H9 (cell line): ENCODE results near the gene PDYN. TPM values are rescaled to one million over a fixed set of nuclear protein-coding genes. Genes with fewer than 3 reads are reported as not detected.

Experiments used
- DNase-seq: peaks from one replicate; pipeline ENCODE4 v3.0.0-alpha.2; 2017
- H2AFZ ChIP-seq: one replicate; pipeline ENCODE4 v1.6.1; 2013; ENCODE audit warnings: mild to moderate bottlenecking, low read length, control low read depth, moderate library complexity
- H2AK5ac ChIP-seq: 2 replicates; pipeline ENCODE4 v1.6.1; 2013; ENCODE audit warnings: low read length, control low read depth, mixed read lengths; ENCODE audit not compliant: insufficient read length
- H2BK120ac ChIP-seq: one replicate; pipeline ENCODE4 v1.6.1; 2013; ENCODE audit warnings: low read depth, mild to moderate bottlenecking, low read length, control low read depth, inconsistent platforms; ENCODE audit not compliant: poor library complexity, severe bottlenecking
- H2BK12ac ChIP-seq: 2 replicates; pipeline ENCODE4 v1.6.1; 2013; ENCODE audit warnings: low read length, control low read depth, mixed read lengths, low read depth; ENCODE audit not compliant: insufficient read length
- H2BK15ac ChIP-seq: 2 replicates; pipeline ENCODE4 v1.6.1; 2013; ENCODE audit warnings: low read depth, low read length, control low read depth
- H2BK20ac ChIP-seq: one replicate; pipeline ENCODE4 v1.6.1; 2013; ENCODE audit warnings: low read depth, mild to moderate bottlenecking, low read length, control low read depth, inconsistent platforms; ENCODE audit not compliant: poor library complexity, severe bottlenecking
- H2BK5ac ChIP-seq: 2 replicates; pipeline ENCODE4 v1.6.1; 2013; ENCODE audit warnings: low read length, control low read depth, mixed read lengths; ENCODE audit not compliant: insufficient read length
- H3K14ac ChIP-seq: 2 replicates; pipeline ENCODE4 v1.6.1; 2013; ENCODE audit warnings: low read length, control low read depth; ENCODE audit not compliant: insufficient read depth
- H3K18ac ChIP-seq: 2 replicates; pipeline ENCODE4 v1.6.1; 2013; ENCODE audit warnings: low read depth, mild to moderate bottlenecking, mixed read lengths, low read length, control low read depth; ENCODE audit not compliant: insufficient read length
- H3K23ac ChIP-seq: 2 replicates; pipeline ENCODE4 v1.6.1; 2013; ENCODE audit warnings: low read length, control low read depth, mixed read lengths, low read depth; ENCODE audit not compliant: insufficient read length
- H3K23me2 ChIP-seq: 2 replicates; pipeline ENCODE4 v1.6.1; 2013; ENCODE audit warnings: low read depth, mild to moderate bottlenecking, mixed read lengths, low read length, control low read depth; ENCODE audit not compliant: insufficient read length, poor library complexity, severe bottlenecking
- H3K27ac ChIP-seq: 2 replicates; pipeline ENCODE4 v1.5.1; 2013; ENCODE audit warnings: low read length, control low read depth, mixed read lengths, low read depth; ENCODE audit not compliant: insufficient read length
- H3K27me3 ChIP-seq: 2 replicates; pipeline ENCODE4 v1.6.1; 2013; ENCODE audit warnings: low read length, control low read depth, inconsistent platforms; ENCODE audit not compliant: insufficient read depth
- H3K4ac ChIP-seq: 2 replicates; pipeline ENCODE4 v1.6.1; 2013; ENCODE audit warnings: low read depth, mild to moderate bottlenecking, control low read depth, inconsistent platforms, low read length, moderate library complexity
- H3K4me1 ChIP-seq: 2 replicates; pipeline ENCODE4 v1.6.1; 2013; ENCODE audit warnings: low read length, control low read depth, inconsistent platforms; ENCODE audit not compliant: insufficient read depth
- H3K4me2 ChIP-seq: 2 replicates; pipeline ENCODE4 v1.6.1; 2013; ENCODE audit warnings: low read length, control low read depth, mixed read lengths; ENCODE audit not compliant: insufficient read length, insufficient read depth
- H3K56ac ChIP-seq: 2 replicates; pipeline ENCODE4 v1.6.1; 2013; ENCODE audit warnings: low read depth, mild to moderate bottlenecking, mixed read lengths, low read length, control low read depth; ENCODE audit not compliant: insufficient read length
- H3K79me1 ChIP-seq: 2 replicates; pipeline ENCODE4 v1.6.1; 2013; ENCODE audit warnings: low read depth, mild to moderate bottlenecking, moderate library complexity, low read length, control low read depth, inconsistent platforms; ENCODE audit not compliant: insufficient read depth, poor library complexity, severe bottlenecking
- H3K79me2 ChIP-seq: 2 replicates; pipeline ENCODE4 v1.6.1; 2013; ENCODE audit warnings: low read length, control low read depth, inconsistent platforms; ENCODE audit not compliant: insufficient read depth
- H3K9ac ChIP-seq: 2 replicates; pipeline ENCODE4 v1.6.1; 2013; ENCODE audit warnings: low read length, control low read depth, mixed read lengths; ENCODE audit not compliant: insufficient read length; ENCODE audit errors: extremely low read depth
- H3K9me3 ChIP-seq: one replicate; pipeline ENCODE4 v1.6.1; 2013; ENCODE audit warnings: low read depth, low read length, inconsistent platforms; ENCODE audit not compliant: control insufficient read depth
- H3T11ph ChIP-seq: one replicate; pipeline ENCODE4 v1.6.1; 2013; ENCODE audit warnings: mild to moderate bottlenecking, low read length, control low read depth, inconsistent platforms
- H4K20me1 ChIP-seq: one replicate; pipeline ENCODE4 v1.6.1; 2013; ENCODE audit not compliant: control insufficient read depth, insufficient read length, insufficient read depth
- H4K5ac ChIP-seq: 2 replicates; pipeline ENCODE4 v1.6.1; 2013; ENCODE audit warnings: low read depth, mild to moderate bottlenecking, mixed read lengths, low read length, control low read depth; ENCODE audit not compliant: insufficient read length
- H4K8ac ChIP-seq: replicated peaks from 2 replicates; pipeline ENCODE4 v1.6.1; 2013; ENCODE audit warnings: low read length, control low read depth, mixed read lengths, low read depth; ENCODE audit not compliant: insufficient read length
- H4K91ac ChIP-seq: 2 replicates; pipeline ENCODE4 v1.6.1; 2013; ENCODE audit warnings: low read depth, mild to moderate bottlenecking, moderate library complexity, mixed read lengths, low read length, control low read depth; ENCODE audit not compliant: insufficient read length
- H3K27ac Mint-ChIP-seq, 3 experiments: 2 replicates in 2 of 3; 3 replicates in 1 of 3; pipeline ENCODE4 v1.8.0; 2020 to 2021; ENCODE audit warnings: mixed read lengths in 3 of 3, mild to moderate bottlenecking in 1 of 3, moderate library complexity in 1 of 3
- H3K27me3 Mint-ChIP-seq: 2 replicates; pipeline ENCODE4 v1.8.0; 2021; ENCODE audit warnings: low read depth, mild to moderate bottlenecking, moderate library complexity, mixed read lengths
- H3K36me3 Mint-ChIP-seq, 3 experiments: 2 replicates in 2 of 3; 3 replicates in 1 of 3; pipeline ENCODE4 v1.8.0; 2020 to 2021; ENCODE audit warnings: low read depth in 3 of 3, mixed read lengths in 3 of 3; ENCODE audit not compliant: insufficient read depth in 1 of 3
- H3K4me1 Mint-ChIP-seq, 2 experiments: 2 replicates each; pipeline ENCODE4 v1.8.0; 2020; ENCODE audit warnings: mixed read lengths in 2 of 2
- H3K4me3 Mint-ChIP-seq, 2 experiments: 2 replicates in 1 of 2; 3 replicates in 1 of 2; pipeline ENCODE4 v1.8.0; 2020 to 2021; ENCODE audit warnings: mild to moderate bottlenecking in 2 of 2, mixed read lengths in 2 of 2, moderate library complexity in 1 of 2
- H3K9me3 Mint-ChIP-seq, 2 experiments: 2 replicates in 1 of 2; 3 replicates in 1 of 2; pipeline ENCODE4 v1.8.0; 2020; ENCODE audit warnings: mild to moderate bottlenecking in 2 of 2, mixed read lengths in 2 of 2, moderate library complexity in 1 of 2
- CTCF ChIP-seq: fragments of 200-600 bp; sonication (generic); conservative IDR thresholded peaks from 3 replicates; pipeline ENCODE4 v1.8.0; 2021; ENCODE audit warnings: antibody characterized with exemption, mild to moderate bottlenecking
- WGBS: extraction: QIAGEN DNeasy Blood & Tissue Kit; methylation state at CpG from one replicate; pipeline ENCODE4 v1.1.7; 2013; ENCODE audit warnings: missing lambda C conversion rate, low lambda C conversion rate, mixed read lengths; ENCODE audit not compliant: insufficient read length; ENCODE audit errors: extremely low coverage; 5-methylcytosine and 5-hydroxymethylcytosine counted together
- total RNA-seq: library from RNA; stranded (reverse); gene quantifications from 2 replicates; pipeline ENCODE4 v1.2.1, GENCODE V29; 2021

The PDYN gene
- total RNA-seq, 1 experiment from 2014 or later, result 0.63 TPM

GRCh38 chr20:1982686-1983085 lies 11.2 kb downstream of the PDYN start:
- Histone ChIP-seq H2BK20ac (no peak overlapping the region), H4K8ac (no peak overlapping the region), H3K56ac (no peak overlapping the region), H3K4me2 (no peak overlapping the region), H3T11ph (no peak overlapping the region), H3K79me1 (no peaks in the 10 kb centered on the region), H4K20me1 (no peaks in the 10 kb centered on the region), H2BK5ac (no peak overlapping the region), H3K79me2 (no peaks in the 10 kb centered on the region), H2BK120ac (no peak overlapping the region), H3K23me2 (no peaks in the 10 kb centered on the region), H2AFZ (no peak overlapping the region), H3K27ac (no peak overlapping the region), H3K9ac (no peak overlapping the region), H4K5ac (no peak overlapping the region), H3K4ac (no peak overlapping the region), H2BK12ac (no peak overlapping the region), H4K91ac (no peak overlapping the region), H3K23ac (no peak overlapping the region), H3K4me1 (no peaks in the 10 kb centered on the region), H2AK5ac (no peak overlapping the region), H3K27me3 (no peaks in the 10 kb centered on the region), H2BK15ac (no peak overlapping the region), H3K14ac (no peak overlapping the region; the same call in 1 of the 2 replicates), H3K9me3 (no peaks in the 10 kb centered on the region), H3K18ac (no peak overlapping the region)
- Mint-ChIP-seq H3K27me3 (peaks cover 39% of the 10 kb centered on the region), H3K27ac (no peak overlapping the region; a peak in 1 of 7 replicates), H3K36me3 (no peaks in the 10 kb centered on the region), H3K4me1 (no peaks in the 10 kb centered on the region), H3K4me3 (no peak overlapping the region), H3K9me3 (no peaks in the 10 kb centered on the region; a peak in 1 of 5 replicates)
- WGBS, result no CpG with 5 or more reads among the region's 5 CpGs
- TF ChIP-seq CTCF, result no peak
- no peak for DNase-seq
